ENCODE measurements around the gene GGT7. TPM values are rescaled to one million over a fixed set of nuclear protein-coding genes. Genes with fewer than 3 reads are reported as not detected.
A peak's percentile ranks its signal among the peaks of the same experiment; 100 is the strongest.

GGT7 gene
- total RNA-seq, 1 donor from 2014 or later, result 58.4 TPM

- peaks cover 18% of the 10 kb centered on the region for H3K4me1 Mint-ChIP-seq (ENCODE audit: low read depth)
- H3K4me3 Mint-ChIP-seq (ENCODE audit: low read depth), result no peak overlapping the region
- no peaks in the 10 kb centered on the region for H3K27me3 Mint-ChIP-seq
- peaks cover 15% of the 10 kb centered on the region for H3K9me3 Mint-ChIP-seq (ENCODE audit: low read depth)
- TF ChIP-seq CTCF (IDR thresholded peaks at IDR 0.05; ENCODE audit: unreplicated experiment), result no peak
- H3K27ac Mint-ChIP-seq, result peak overlapping the region; percentile 23
- peaks cover 26% of the 10 kb centered on the region for H3K36me3 Mint-ChIP-seq (ENCODE audit: insufficient read depth)
- DNase-seq (ENCODE audit: low spot score, unreplicated experiment), result no peak
These were observed 73.8 kb downstream of the GGT7 start for GRCh38 chr20:34798871-34799270.

- H3K27ac Mint-ChIP-seq, result peak overlapping the region; percentile 40
These were observed 74.3 kb downstream of the GGT7 start for GRCh38 chr20:34798328-34798727.

GRCh38 chr20:34797012-34797995, 75.4 kb downstream of the GGT7 start:
- Mint-ChIP-seq H3K36me3 (ENCODE audit: insufficient read depth) (peaks cover 23% of the 10 kb centered on the region), H3K4me1 (ENCODE audit: low read depth) (peaks cover 18% of the 10 kb centered on the region), H3K27ac (peak overlapping the region; percentile 62), H3K9me3 (ENCODE audit: low read depth) (peaks cover 15% of the 10 kb centered on the region), H3K4me3 (ENCODE audit: low read depth) (no peak overlapping the region), H3K27me3 (no peaks in the 10 kb centered on the region)
- DNase-seq (ENCODE audit: low spot score, unreplicated experiment), result no peak
- no peak for TF ChIP-seq CTCF (IDR thresholded peaks at IDR 0.05; ENCODE audit: unreplicated experiment)

More at GRCh38 chr20:34798328-34798727, 74.3 kb downstream of the GGT7 start:
- Mint-ChIP-seq H3K36me3 (ENCODE audit: insufficient read depth) (peaks cover 26% of the 10 kb centered on the region), H3K9me3 (ENCODE audit: low read depth) (peaks cover 15% of the 10 kb centered on the region), H3K4me1 (ENCODE audit: low read depth) (peaks cover 18% of the 10 kb centered on the region), H3K4me3 (ENCODE audit: low read depth) (no peak overlapping the region), H3K27me3 (no peaks in the 10 kb centered on the region)
- DNase-seq (ENCODE audit: low spot score, unreplicated experiment), result no peak
- TF ChIP-seq CTCF (IDR thresholded peaks at IDR 0.05; ENCODE audit: unreplicated experiment), result no peak

Other genes starting within 250 kb of the GGT7 start
- 44.3 and 45.8 TPM in 2 replicates for gene PIGU, start 195.8 kb downstream of the GGT7 start, total RNA-seq
- gene TP53INP2, start 168.5 kb downstream of the GGT7 start, total RNA-seq, result 31.5 and 33.0 TPM in 2 replicates
- 75.4 and 80.7 TPM in 2 replicates for gene NCOA6, start 47.2 kb downstream of the GGT7 start, total RNA-seq
- 31.3 and 34.8 TPM in 2 replicates for gene ACSS2, start 3.8 kb upstream of the GGT7 start, total RNA-seq
- gene GSS, start 83.0 kb upstream of the GGT7 start, total RNA-seq, result 71.5 and 72.5 TPM in 2 replicates
- gene MYH7B, start 83.0 kb upstream of the GGT7 start, total RNA-seq, result 0.98 and 1.2 TPM in 2 replicates
- gene TRPC4AP, start 220.0 kb upstream of the GGT7 start, total RNA-seq, result 122 and 123 TPM in 2 replicates